Trophoblast cell (in vitro differentiated cells and primary cell): ENCODE results near the gene KSR1.
"Not testable (repeated sequence)": the region's sequence is repeated elsewhere in the genome, so short reads cannot be mapped to it uniquely, and the experiment has no call there.

ENCODE experiments used
- DNase-seq, 2 donors: peaks; one replicate each; pipeline ENCODE4 v3.0.0-alpha.2; 2016
- H2AFZ ChIP-seq: 2 replicates; pipeline ENCODE4 v1.6.1; 2013; ENCODE audit warnings: low read length, moderate library complexity, mild to moderate bottlenecking; ENCODE audit not compliant: insufficient read depth, poor library complexity
- H2AK5ac ChIP-seq: 2 replicates; pipeline ENCODE4 v1.6.1; 2013; ENCODE audit warnings: mild to moderate bottlenecking, low read length
- H2BK120ac ChIP-seq: 2 replicates; pipeline ENCODE4 v1.6.1; 2013; ENCODE audit warnings: low read length, mild to moderate bottlenecking, moderate library complexity; ENCODE audit not compliant: insufficient read depth, poor library complexity
- H2BK12ac ChIP-seq: 2 replicates; pipeline ENCODE4 v1.6.1; 2013; ENCODE audit warnings: mild to moderate bottlenecking, low read length, moderate library complexity
- H2BK5ac ChIP-seq: 2 replicates; pipeline ENCODE4 v1.6.1; 2013; ENCODE audit warnings: low read length, low read depth, moderate library complexity, mild to moderate bottlenecking; ENCODE audit not compliant: poor library complexity
- H3K14ac ChIP-seq: 2 replicates; pipeline ENCODE4 v1.6.1; 2013; ENCODE audit warnings: mild to moderate bottlenecking, low read length
- H3K18ac ChIP-seq: 2 replicates; pipeline ENCODE4 v1.6.1; 2013; ENCODE audit warnings: mild to moderate bottlenecking, low read length
- H3K23ac ChIP-seq: 2 replicates; pipeline ENCODE4 v1.6.1; 2013; ENCODE audit warnings: low read length
- H3K27ac ChIP-seq: 2 replicates; pipeline ENCODE4 v1.5.1; 2013; ENCODE audit warnings: low read depth, mild to moderate bottlenecking, inconsistent platforms, low read length, moderate library complexity
- H3K27me3 ChIP-seq: 2 replicates; pipeline ENCODE4 v1.6.1; 2013; ENCODE audit warnings: inconsistent platforms, mild to moderate bottlenecking, low read length, moderate library complexity; ENCODE audit not compliant: insufficient read depth
- H3K36me3 ChIP-seq, 2 experiments: 1 replicate in 1 of 2; 2 replicates in 1 of 2; pipeline ENCODE4 v1.6.1; 2013; ENCODE audit warnings: low read length in 2 of 2, mild to moderate bottlenecking in 2 of 2, moderate library complexity in 1 of 2; ENCODE audit not compliant: insufficient read depth in 2 of 2, control insufficient read depth in 1 of 2
- H3K4ac ChIP-seq: 2 replicates; pipeline ENCODE4 v1.6.1; 2013; ENCODE audit warnings: low read depth, mild to moderate bottlenecking, low read length, moderate library complexity
- H3K4me1 ChIP-seq, 2 experiments: 1 replicate in 1 of 2; 2 replicates in 1 of 2; pipeline ENCODE4 v1.6.1; 2013; ENCODE audit warnings: low read length in 2 of 2, mild to moderate bottlenecking in 2 of 2, moderate library complexity in 1 of 2; ENCODE audit not compliant: insufficient read depth in 2 of 2, control insufficient read depth in 1 of 2
- H3K4me2 ChIP-seq: 2 replicates; pipeline ENCODE4 v1.6.1; 2013; ENCODE audit warnings: inconsistent platforms, mild to moderate bottlenecking, low read length, moderate library complexity
- H3K4me3 ChIP-seq: 2 replicates; pipeline ENCODE4 v1.5.1; 2013; ENCODE audit warnings: mild to moderate bottlenecking, low read depth, low read length, inconsistent platforms
- H3K79me1 ChIP-seq: one replicate; pipeline ENCODE4 v1.6.1; 2013; ENCODE audit warnings: low read length
- H3K79me2 ChIP-seq: 2 replicates; pipeline ENCODE4 v1.6.1; 2013; ENCODE audit warnings: low read length, mild to moderate bottlenecking; ENCODE audit not compliant: control insufficient read depth, insufficient read depth, poor library complexity
- H3K9ac ChIP-seq: 2 replicates; pipeline ENCODE4 v1.6.1; 2013; ENCODE audit warnings: mild to moderate bottlenecking, low read length
- H3K9me3 ChIP-seq: 2 replicates; pipeline ENCODE4 v1.6.1; 2013; ENCODE audit warnings: low read depth, mild to moderate bottlenecking, control low read depth, inconsistent platforms, low read length; ENCODE audit not compliant: insufficient read depth
- H4K12ac ChIP-seq: 2 replicates; pipeline ENCODE4 v1.6.1; 2013; ENCODE audit warnings: low read depth, mild to moderate bottlenecking, low read length, moderate library complexity
- H4K8ac ChIP-seq: 2 replicates; pipeline ENCODE4 v1.6.1; 2013; ENCODE audit warnings: low read depth, mild to moderate bottlenecking, low read length, moderate library complexity
- H4K91ac ChIP-seq: one replicate; pipeline ENCODE4 v1.6.1; 2013; ENCODE audit warnings: low read depth, mild to moderate bottlenecking, low read length, moderate library complexity
- WGBS: extraction: QIAGEN DNeasy Blood & Tissue Kit; methylation state at CpG from one replicate; pipeline ENCODE4 v1.1.7; 2013; ENCODE audit warnings: missing lambda C conversion rate; ENCODE audit not compliant: insufficient read length, insufficient coverage; ENCODE audit errors: extremely low coverage; 5-methylcytosine and 5-hydroxymethylcytosine counted together

The KSR1 gene

GRCh38 chr17:27647765-27648164, 191.5 kb downstream of the KSR1 start:
- no peak overlapping the region for H3K4me2 ChIP-seq
- no peak overlapping the region for H2AFZ ChIP-seq
- H3K4me1 ChIP-seq, result no peaks in the 10 kb centered on the region
- H3K9ac ChIP-seq, result no peak overlapping the region
- no peak overlapping the region for H4K91ac ChIP-seq
- DNase-seq, result no peak
- H3K79me1 ChIP-seq, result no peaks in the 10 kb centered on the region
- H3K9me3 ChIP-seq, result no peaks in the 10 kb centered on the region
- H3K36me3 ChIP-seq, result peaks cover 0 to 2% of the 10 kb centered on the region in 2 experiments
- H3K79me2 ChIP-seq, result no peaks in the 10 kb centered on the region
- WGBS, result no CpG with 5 or more reads among the region's 9 CpGs
- no peak overlapping the region for H2BK5ac ChIP-seq
- no peak overlapping the region for H3K14ac ChIP-seq
- no peak overlapping the region for H2BK12ac ChIP-seq
- no peaks in the 10 kb centered on the region for H3K27me3 ChIP-seq
- no peak overlapping the region for H3K18ac ChIP-seq
- H3K4me3 ChIP-seq, result no peak overlapping the region
- H2AK5ac ChIP-seq, result no peak overlapping the region
- no peak overlapping the region for H3K23ac ChIP-seq
- no peak overlapping the region for H3K27ac ChIP-seq
- no peak overlapping the region for H4K8ac ChIP-seq
- no peak overlapping the region for H2BK120ac ChIP-seq
- no peak overlapping the region for H3K4ac ChIP-seq
- no peak overlapping the region for H4K12ac ChIP-seq

DNA sequence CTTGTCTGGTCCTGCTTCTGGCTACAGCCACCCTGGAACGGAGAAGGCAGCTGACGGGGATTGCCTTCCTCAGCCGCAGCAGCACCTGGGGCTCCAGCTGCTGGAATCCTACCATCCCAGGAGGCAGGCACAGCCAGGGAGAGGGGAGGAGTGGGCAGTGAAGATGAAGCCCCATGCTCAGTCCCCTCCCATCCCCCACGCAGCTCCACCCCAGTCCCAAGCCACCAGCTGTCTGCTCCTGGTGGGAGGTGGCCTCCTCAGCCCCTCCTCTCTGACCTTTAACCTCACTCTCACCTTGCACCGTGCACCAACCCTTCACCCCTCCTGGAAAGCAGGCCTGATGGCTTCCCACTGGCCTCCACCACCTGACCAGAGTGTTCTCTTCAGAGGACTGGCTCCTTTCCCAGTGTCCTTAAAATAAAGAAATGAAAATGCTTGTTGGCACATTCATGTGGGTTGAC, 192.9 kb downstream of the KSR1 start:
- H4K8ac ChIP-seq, H3K27me3 ChIP-seq, H2BK5ac ChIP-seq, H4K12ac ChIP-seq, H3K36me3 ChIP-seq, H2BK12ac ChIP-seq, H3K9ac ChIP-seq, H3K23ac ChIP-seq, H3K4me3 ChIP-seq, H3K27ac ChIP-seq, H3K14ac ChIP-seq, H3K79me2 ChIP-seq, H2BK120ac ChIP-seq, H3K18ac ChIP-seq, H4K91ac ChIP-seq, H2AFZ ChIP-seq, H3K4me1 ChIP-seq, DNase-seq, H2AK5ac ChIP-seq, H3K79me1 ChIP-seq, H3K9me3 ChIP-seq, H3K4ac ChIP-seq, H3K4me2 ChIP-seq: not testable (repeated sequence)
- WGBS, result no CpG with 5 or more reads among the region's 5 CpGs

DNA sequence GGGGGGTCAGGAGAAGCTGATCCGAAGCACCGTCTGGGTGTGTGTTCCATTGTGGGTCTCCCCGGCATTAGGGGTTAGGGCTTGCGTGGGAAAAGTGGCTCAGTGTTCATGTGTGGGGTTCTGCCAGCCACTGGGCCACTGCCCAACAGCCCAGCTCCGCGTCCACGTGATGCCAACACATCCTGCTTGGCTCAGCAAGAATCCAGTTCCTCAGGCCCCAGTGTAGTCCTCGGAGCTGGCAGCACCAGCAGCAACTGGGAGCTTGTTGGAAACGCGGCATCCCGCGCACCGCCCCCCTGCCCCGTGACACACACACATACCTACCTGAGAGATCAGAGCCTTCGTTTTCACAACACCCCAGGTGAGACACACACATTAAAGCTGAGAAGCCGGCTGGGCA, 193.7 kb downstream of the KSR1 start:
- Histone ChIP-seq H3K18ac (no peak overlapping the region), H3K27ac (no peak overlapping the region), H3K9ac (no peak overlapping the region), H2AK5ac (no peak overlapping the region), H3K23ac (no peak overlapping the region), H3K14ac (no peak overlapping the region), H3K79me1 (no peaks in the 10 kb centered on the region), H3K4me3 (no peak overlapping the region), H3K36me3 (no peaks in the 10 kb centered on the region), H2AFZ (no peak overlapping the region), H3K79me2 (no peaks in the 10 kb centered on the region), H4K8ac (no peak overlapping the region), H3K27me3 (no peaks in the 10 kb centered on the region), H3K4me2 (no peak overlapping the region), H4K12ac (no peak overlapping the region), H2BK12ac (no peak overlapping the region), H3K4ac (no peak overlapping the region), H2BK120ac (no peak overlapping the region), H3K9me3 (no peaks in the 10 kb centered on the region), H2BK5ac (no peak overlapping the region), H4K91ac (no peak overlapping the region), H3K4me1 (no peaks in the 10 kb centered on the region)
- no CpG with 5 or more reads among the region's 16 CpGs for WGBS
- DNase-seq, result peak in 1 of 2 donors; percentile 16

GRCh38 chr17:27650836-27651235, 194.6 kb downstream of the KSR1 start:
- no peak overlapping the region for H2BK12ac ChIP-seq
- no peak overlapping the region for H2AFZ ChIP-seq
- H2AK5ac ChIP-seq, result no peak overlapping the region
- no peak overlapping the region for H4K8ac ChIP-seq
- no peaks in the 10 kb centered on the region for H3K79me1 ChIP-seq
- no peak overlapping the region for H4K12ac ChIP-seq
- no peaks in the 10 kb centered on the region for H3K9me3 ChIP-seq
- no peak overlapping the region for H3K27ac ChIP-seq
- H3K23ac ChIP-seq, result no peak overlapping the region
- H3K14ac ChIP-seq, result no peak overlapping the region
- no peak overlapping the region for H4K91ac ChIP-seq
- no peaks in the 10 kb centered on the region for H3K4me1 ChIP-seq
- no peak overlapping the region for H3K9ac ChIP-seq
- no peak for DNase-seq
- no peak overlapping the region for H3K4ac ChIP-seq
- H3K27me3 ChIP-seq, result no peaks in the 10 kb centered on the region
- no peak overlapping the region for H2BK120ac ChIP-seq
- H3K79me2 ChIP-seq, result no peaks in the 10 kb centered on the region
- no peak overlapping the region for H2BK5ac ChIP-seq
- H3K4me2 ChIP-seq, result no peak overlapping the region
- no peak overlapping the region for H3K4me3 ChIP-seq
- no peaks in the 10 kb centered on the region for H3K36me3 ChIP-seq
- no peak overlapping the region for H3K18ac ChIP-seq
- WGBS, result no CpG with 5 or more reads among the region's 11 CpGs
